ENCODE measurements around the gene CPED1.
"Not testable (repeated sequence)": the region's sequence is repeated elsewhere in the genome, so short reads cannot be mapped to it uniquely, and the experiment has no call there.

CPED1 gene

DNA sequence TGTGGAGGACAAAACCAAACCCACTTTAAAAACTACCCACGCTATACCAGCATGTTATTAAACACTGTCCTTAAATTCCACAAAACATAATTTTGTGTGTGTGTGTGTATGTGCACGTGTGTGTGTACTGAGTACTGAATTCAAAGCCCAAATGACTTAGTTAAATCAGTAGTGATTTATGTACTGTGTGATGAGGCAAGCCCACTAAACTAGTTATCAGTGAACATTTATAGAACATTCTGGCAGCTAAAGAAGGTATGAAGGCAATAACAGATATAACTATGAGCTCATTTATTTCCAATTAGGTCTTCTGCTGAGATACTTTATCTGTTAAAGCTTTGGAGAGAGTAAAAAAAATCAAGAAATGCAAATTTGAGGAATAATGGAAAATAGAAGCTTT, 115.1 kb downstream of the CPED1 start:
- DNase-seq: no peak

DNA sequence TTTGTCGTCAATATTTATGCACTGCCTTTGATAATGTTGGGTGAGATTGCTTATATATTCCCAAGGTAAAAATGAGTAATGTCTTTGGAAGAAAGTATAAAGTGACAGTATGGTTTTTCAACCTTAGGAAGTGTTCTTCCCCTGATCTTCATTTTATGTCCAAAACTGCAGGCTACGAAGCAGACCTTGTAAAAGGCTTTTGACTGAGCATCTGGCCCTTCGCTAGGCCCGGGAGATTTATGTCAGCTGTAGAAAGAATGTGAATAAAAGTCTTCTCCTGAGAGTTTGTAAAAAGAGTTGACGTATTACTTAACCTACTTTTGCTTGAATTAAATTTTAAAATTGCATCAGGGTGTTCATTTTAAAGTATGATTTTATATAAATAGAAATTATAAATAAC, 116.8 kb downstream of the CPED1 start:
- no peak for DNase-seq

DNA sequence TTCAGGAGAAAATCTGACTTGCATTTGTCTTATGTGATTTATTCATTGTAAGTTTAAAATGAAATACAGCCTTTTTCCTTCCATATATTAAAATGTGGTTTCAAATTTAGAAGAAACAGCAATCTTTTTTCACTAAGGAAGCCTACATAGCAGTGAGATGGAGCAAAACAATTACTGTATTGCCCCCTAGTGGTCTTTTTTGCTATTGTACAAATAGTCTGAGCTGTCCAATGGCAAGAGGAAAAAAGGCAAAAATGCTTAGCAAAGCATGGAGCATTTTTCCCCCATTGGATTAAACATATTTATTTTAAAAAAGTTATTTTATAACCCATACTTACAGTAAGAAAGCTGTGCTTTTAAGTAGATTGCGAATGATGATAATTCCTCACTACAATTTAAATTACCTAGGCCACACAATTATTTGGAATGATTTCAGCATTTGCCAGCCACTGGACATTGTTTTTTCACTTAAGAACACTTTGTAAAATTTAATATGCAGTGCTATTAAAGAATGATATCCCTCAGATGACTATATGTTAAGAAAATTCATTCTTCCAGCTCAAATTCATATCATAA, 119.5 kb downstream of the CPED1 start:
- no peak for DNase-seq

DNA sequence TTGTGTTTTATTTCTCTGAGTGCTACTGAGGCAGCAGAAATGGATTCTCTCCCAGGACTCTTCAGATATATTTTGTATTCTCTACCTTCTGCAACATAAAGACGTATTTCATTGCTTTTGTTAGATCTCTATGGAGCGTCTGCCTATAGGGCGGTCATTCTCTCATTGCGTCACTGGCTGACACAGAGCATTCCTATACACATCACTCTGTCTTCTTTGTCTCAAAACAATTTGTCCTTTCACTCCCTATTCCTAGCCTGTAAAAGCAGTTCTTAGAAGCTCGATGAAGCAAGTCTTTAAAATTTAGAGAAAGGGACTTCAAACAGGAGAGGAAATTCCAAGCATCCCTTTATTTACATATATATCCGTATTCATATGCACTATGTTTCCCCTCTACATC, 120.6 kb downstream of the CPED1 start:
- no peak for DNase-seq

DNA sequence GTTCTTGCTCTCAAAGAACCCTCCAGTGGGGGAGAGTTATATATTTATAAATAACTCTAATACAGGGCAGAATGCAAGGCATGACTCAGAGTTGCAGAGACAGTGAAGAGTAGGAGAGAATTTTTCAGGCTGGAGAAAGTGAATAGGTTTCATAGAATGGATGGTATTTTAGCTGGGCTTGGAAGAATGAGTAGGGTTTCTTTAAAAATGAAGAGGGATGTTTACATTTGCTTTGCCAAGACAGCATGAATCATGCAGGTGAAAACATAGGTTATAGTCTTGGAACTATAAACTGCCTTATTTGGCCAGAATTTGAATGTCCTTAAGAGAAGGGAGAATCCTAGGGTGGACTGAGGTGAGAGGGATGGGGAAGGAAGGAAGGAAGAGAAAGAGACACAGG, 124.8 kb downstream of the CPED1 start:
- DNase-seq: no peak

DNA sequence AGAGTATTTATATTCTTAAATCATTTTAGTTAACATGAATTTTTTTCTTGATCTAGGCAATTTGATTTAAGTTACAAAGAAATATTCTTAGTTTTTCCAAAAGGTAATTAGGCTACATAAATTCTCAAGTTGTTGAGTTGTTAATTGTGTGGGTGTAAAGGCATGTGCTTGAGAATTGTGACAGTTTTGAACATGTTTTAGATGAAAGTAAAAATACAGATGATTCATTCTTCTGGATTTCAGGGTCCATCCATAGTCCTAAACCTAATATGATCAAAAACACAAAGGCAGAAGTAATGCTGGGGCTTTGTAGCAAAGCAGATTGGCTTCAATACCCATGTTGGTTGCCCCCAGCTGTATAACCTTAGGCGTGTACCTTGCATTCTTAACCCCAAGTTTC, 127.9 kb downstream of the CPED1 start:
- no peak for DNase-seq

DNA sequence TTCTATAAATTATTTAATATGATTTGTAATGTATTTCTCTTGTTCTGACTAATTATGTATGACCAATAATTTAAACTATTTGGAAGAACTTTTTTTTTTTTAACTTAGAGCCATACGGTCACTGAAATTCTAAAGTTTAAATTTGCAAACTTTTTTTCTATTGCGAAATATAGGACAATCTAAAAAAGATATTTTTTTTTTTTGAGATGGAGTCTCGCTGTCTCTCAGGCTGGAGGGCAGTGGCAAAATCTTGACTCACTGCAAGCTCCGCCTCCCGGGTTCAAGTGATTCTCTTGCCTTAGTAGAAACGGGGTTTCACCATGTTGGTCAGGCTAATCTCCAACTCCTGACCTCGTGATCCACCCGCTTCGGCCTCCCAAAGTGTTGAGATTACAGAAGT, 130.5 kb downstream of the CPED1 start:
- DNase-seq: no peak

DNA sequence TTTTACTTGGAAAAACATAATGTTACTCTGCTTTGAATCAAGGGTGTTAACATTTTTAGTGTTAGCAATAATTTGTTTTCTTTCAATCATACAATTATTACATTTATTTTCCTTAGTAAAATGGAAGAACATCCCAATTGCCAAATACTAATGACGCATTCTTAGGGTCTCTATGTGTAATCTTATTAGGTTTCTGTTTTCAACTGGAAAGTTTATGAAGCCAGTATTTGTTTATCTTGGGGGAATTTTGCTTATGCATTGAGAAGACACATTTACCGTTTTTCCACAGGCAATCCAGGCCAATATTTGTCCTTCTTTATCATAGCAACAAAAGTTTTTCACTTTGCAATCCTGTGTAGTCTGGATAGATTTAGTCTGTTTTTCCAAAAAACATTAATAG, 134.5 kb downstream of the CPED1 start:
- DNase-seq: no peak

DNA sequence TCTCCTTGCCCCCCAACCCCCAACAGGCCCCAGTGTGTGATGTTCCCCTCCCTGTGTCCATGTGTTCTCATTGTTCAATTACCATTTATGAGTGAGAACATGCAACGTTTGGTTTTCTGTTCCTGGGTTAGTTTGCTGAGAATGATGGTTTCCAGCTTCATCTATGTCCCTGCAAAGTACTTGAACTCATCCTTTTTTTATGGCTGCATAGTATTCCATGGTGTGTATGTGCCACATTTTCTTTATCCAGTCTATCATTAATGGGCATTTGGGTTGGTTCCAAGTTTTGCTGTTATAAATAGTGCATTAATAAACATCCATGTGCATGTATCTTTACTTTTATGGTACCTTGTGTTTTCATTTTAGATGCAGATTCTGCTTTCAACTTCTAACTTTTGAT, 136.9 kb downstream of the CPED1 start:
- DNase-seq: not testable (repeated sequence)

DNA sequence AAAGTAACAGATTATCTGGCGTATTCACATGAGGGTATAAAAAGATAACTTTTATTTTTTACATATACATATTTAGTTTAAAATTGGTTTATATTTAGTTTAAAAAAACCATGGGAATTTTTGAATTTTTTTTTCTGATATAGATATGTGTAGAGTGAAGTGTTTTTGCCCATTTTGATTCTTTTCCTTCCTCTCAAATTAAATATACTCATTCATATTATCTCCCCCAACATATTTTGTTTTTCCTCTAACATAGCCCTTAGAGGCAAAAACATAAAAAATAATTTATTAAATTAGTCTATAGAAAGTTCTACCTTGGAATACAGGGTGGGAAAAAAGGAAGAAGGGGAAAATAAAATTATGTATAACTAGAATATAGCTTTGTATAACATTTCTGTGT, 137.7 kb downstream of the CPED1 start:
- DNase-seq: no peak

DNA sequence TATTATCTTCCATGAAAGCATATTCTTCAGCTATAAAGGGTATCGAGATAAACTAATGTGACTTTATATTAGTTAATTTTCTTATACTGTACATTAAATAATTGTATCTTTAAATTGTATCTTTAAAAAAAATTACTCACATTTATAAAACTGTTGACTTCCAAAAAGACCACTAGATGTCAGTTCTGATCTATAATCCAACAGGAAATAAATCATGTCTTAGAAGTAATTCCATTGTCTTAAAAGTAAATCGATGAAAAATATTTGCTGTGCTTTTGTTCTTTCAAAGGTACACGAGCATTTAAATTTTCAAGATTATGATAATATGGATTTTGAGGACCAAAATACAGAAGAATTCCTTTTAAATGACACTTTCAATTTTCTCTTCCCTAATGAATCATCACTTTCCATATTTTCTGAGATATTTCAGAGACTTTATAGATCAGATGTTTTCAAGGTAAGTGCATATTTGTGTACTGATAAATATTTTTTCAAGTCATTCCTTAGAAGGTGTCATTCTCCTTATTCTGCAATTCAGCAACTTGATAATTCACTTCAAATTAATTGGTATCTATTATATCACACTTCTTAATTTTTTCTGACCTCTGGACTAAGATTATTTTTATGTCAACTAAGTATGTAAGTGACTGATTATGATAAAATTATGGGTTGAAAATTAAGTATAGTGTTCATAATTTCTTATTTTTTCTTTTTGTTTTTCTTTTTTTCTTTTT, 138.5 kb downstream of the CPED1 start:
- no peak for DNase-seq

DNA sequence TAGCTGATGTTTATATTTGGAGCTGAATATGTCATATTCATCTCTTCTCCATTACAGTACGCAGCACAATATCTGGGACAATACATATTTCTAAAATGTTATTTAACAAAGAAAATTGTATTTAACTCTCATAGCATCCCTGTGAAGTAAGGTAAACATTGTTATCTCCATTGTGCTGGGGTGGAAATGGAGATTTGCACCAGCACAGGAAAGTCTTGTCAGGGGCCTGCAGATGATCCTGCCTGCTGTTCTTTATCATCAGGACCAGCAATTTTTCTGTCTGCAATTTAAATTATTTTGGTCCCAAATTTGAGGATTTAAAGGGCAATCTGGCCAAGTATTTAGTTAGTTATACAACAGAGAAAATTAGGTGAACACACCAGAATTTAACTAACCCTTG, 144.4 kb downstream of the CPED1 start:
- no peak for DNase-seq

DNA sequence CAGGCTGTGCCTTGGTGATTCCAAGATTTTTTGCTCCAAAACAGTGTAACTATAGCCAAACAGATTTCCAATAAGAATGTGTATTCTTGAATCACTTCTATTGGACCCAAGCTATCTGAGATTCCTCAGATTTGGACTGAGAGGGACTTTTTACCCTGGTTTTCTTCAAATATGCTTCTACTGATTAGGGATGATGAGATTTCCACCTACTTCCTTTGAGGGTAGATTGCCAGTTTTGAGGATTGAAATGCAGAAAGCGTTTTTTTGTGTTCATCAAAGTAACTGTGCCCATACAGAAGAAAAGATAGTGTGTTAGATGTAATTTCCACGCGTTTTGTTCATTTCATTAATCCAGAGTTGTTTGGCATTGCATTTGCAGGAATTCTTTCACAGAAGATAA, 144.9 kb downstream of the CPED1 start:
- DNase-seq: no peak

DNA sequence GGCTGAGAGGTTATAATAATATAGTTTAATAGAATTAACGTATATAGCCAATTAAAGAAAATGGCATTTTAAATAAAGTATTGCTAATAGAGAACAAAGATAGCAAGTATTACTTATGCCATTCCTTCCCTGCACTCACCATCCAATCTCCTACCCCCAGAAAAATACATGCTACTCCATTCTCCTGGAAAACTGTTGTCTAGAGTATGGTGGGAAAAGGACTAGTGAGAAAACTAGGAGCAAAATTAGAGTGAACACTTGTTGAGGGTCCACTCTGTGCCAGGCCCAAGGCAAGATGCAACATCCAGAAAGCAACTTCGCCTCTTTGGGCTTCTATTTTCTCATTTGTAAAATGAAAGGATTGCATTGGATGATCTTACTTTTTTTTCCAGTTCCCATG, 149.1 kb downstream of the CPED1 start:
- no peak for DNase-seq

DNA sequence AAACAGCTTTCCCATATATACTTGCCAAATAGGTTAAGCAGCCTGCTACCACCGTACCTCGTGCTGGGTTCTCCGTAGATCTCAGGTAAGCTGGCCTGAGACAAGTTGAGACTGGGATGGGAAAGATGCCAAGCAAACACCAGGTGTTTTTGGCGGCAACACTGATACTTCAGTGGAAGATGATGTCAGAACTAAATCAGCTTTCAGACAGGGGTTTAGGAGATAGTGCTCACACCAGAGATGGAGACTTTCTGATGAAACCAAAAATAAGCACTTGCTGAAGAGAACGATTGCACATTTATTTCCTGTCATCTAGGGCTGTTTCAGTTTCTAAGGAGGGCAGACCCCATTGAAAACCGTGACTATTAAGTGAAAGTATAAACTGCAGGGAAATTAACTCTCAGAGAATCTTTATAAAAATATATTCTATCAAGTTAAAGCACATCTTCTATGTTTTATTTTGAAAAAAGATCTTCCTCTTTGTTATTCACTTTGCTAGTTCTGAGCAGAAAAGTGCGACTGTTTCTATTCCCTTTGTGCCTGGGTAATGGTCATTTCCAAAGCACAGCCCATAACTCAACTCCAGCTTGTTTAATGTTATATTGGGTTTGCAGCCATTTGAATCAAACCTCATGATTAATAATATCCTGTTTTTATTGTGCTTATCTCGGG, 149.9 kb downstream of the CPED1 start:
- no peak for DNase-seq

DNA sequence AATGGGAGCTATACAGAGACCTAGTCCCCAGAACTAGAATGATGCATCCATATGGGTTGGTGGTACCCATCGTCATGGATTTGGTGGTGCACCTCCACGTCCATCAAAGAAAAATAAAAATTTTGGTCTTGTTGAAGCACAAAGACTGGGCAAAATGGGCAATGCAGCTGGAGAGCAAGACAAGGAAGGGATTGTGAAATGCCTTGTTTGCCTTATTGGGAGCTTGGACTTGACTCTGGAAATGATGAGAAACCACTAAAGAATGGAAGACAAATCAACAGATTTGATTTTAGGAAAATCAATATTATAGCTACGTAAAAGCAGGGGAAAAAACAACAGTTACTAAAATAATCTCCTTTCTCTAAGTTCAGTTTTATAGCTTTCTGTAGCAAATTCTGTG, 150.9 kb downstream of the CPED1 start:
- DNase-seq: no peak

DNA sequence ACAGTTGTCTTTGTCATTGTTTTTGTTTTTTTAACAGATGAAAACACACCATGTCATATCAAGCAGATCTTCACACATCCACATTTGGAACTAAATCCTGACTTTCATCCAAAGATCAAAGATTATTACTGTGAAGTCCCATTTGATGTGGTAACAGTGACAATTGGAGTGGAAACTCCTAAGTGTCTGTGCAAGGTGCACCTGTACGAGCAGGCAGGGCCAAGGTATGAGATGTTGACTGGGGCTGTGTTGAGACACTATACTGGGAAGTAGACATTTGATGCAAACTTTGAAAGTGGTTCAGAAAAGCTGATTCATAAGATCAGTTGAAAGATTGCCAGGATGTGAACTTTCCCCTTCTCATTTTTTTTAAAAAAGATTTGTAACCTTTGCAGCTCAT, 152.3 kb downstream of the CPED1 start:
- DNase-seq: no peak

DNA sequence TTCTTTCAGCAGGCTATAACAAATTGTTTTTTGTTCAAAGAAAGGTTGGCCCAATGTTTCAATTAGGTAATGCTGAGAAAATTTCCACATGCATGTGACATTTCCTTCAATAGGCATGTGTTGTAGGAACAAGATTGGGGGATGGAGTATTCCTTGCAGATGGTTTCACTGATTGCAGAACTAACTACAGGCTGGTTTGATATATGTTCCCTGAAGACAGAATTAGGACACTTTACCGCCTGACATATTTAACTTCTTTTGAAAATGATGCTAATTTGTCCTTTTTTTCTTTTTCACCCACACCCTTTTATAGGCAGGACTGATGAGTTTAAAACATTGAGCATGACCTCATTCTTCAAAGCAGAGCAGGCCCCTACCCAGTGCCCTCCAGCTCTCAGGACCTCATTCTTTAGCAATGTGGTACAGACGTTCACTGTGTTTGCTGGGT, 163.3 kb downstream of the CPED1 start:
- no peak for DNase-seq

DNA sequence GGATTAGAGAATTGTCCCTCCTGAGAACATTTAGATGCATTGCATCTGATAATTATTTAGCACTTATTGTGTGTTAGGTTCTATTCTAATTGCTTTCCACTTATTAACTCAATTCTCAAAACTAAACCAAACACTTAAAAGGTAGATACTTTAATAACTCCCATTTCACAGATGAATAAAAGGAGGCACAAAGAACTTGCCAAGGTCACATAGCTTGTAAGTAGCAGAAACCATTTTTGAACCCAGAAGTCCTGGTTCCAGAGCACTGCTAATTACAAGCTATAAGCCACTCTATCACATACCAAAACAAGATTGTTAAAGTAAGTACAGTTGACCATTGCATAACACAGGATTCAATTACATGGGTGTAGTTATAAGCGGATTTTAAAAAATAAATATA, 164.9 kb downstream of the CPED1 start:
- no peak for DNase-seq

DNA sequence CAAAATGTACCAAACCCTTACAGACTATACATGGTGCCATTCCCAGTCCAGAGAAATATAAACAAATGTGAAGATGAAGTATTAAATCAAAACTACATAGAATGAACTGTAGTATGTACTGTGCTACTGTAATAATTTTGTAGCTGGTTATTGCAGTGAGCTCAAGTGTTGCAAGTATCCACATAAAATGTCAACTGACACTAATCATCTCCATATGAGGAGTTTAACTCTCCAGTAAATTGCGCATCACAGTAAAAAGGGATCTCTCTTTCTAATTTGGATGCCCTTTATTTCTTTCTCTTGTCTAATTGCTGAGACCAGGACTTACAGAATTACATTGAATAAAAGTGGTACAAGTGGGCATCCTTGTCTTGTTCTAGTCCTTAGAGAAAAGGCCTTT, 165.5 kb downstream of the CPED1 start:
- DNase-seq: no peak

DNA sequence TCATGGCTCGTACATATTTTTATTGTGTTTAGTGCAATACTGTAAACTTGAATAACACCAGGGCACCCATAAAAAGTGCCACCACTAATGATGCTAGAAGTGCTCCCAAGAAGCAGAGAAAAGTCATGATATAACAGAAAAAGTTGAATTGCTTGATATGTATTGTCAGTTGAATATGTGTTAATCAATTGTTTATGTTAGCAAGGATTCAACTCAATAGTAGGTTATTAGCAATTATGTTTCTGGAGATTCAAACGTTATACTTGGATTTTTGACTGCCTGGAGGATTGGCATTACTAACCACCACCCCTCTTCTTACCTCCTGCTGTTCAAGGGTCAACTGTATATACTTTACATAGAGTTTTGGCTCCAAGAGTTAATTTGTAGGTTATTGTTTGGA, 168.3 kb downstream of the CPED1 start:
- DNase-seq: no peak

DNA sequence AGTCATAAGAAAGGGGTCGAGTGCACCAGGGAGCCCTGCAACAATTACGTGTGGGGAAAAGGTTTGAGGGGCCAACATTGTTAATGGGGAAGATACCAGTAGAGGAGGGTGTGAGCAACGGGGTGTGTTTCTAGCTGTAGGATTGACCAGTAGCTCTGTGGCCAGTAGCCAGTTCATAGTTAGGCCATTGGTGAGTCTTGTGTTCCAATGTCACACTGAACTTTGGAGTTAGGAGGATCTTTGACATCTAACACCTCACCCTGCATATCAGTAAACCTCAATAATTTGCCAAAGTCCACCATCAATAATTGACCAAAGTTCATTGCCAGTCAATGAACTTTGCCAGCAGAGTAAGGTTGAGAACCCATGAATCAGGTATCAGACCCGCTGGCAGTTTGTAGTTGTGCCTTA, 168.8 kb downstream of the CPED1 start:
- DNase-seq: no peak

DNA sequence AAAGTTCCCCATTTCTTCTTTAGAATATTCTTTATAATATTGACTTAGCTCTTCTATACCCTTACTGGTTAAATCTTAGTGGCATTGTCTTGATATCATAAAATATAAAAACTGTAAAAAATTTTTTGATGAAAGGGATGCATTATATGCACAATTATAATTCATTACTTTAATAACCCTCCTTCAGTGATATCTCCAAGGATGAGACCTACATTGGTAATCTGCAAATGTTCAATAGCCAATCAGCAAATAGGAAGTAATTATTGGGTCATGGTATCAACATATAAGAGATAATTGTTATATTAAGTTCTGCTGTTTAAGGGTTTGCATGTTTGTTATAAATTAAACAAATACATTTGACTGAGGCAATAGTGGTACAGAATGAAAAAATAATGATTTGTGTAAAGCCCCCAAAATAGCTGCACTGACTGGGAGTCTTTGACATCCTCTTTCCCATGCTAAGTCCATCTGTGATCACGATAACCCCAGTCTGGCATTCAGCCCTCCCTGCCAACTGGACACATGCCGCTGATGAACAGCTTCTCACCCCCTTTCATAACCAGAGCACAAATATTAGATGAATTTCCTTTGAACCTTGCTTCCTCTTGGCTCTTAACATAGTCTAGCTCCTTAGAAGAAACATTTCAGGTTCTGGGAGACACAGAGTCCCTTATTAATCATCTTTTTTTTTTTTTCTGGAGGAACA, 169.5 kb downstream of the CPED1 start:
- DNase-seq: no peak

DNA sequence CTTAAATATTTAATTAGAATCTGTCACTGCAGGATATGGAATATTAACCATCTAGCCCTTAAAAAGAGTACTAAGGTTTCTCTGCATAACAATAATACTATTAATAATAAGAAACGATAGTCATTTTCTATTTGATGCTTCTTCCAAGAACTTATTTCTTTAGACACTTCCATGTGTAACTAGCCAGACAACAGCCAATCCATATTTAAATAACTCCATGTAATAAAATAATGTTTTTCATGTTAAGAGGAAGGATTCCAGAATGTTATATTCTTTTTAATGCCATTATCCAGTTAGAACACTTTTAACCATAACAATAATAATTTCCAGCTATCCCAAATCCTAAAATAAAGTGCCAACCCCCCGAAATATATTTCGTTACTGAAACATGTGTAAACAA, 170.2 kb downstream of the CPED1 start:
- no peak for DNase-seq
